Naive thymus-derived CD4-positive, alpha-beta T cell (primary cell): ENCODE measurements around the gene CCDC174. TPM values are rescaled to one million over a fixed set of nuclear protein-coding genes. Genes with fewer than 3 reads are reported as not detected.

Experiments
- ATAC-seq: fragments of 150-1000 bp; cut with Tn5 transposase; 2 replicates; pipeline ENCODE4 v1.10.0; 2021; ENCODE audit warnings: mild to moderate bottlenecking, moderate library complexity
- CTCF ChIA-PET: fragments of 350-600 bp; sonication (Branson Sonifier 250); formaldehyde crosslinking; loops from one replicate; lab custom pipeline; 2021; ENCODE audit warnings: antibody characterized with exemption; lab: Charles Lee
- POLR2A ChIA-PET: fragments of 350-600 bp; sonication (Branson Sonifier 250); formaldehyde crosslinking; loops from one replicate; lab custom pipeline; 2021; ENCODE audit warnings: antibody characterized with exemption, inconsistent platforms; lab: Charles Lee
- DNase-seq, 9 donors: peaks; one replicate each; pipeline versions ENCODE4 v3.0.0 to v3.0.0-alpha.2; 2020 to 2022; ENCODE audit warnings: mixed read lengths in 1 of 9
- H3K27ac ChIP-seq: one replicate; pipeline ENCODE4 v1.7.0; 2013; ENCODE audit warnings: mild to moderate bottlenecking, low read depth, low read length, moderate library complexity
- H3K27me3 ChIP-seq, 2 donors: one replicate each; pipeline ENCODE4 v1.7.0; 2013; ENCODE audit warnings: low read length in 2 of 2, mild to moderate bottlenecking in 2 of 2, moderate library complexity in 2 of 2; ENCODE audit not compliant: control insufficient read depth in 2 of 2, insufficient read depth in 2 of 2
- H3K36me3 ChIP-seq, 3 experiments: 1 replicate in 2 of 3; 2 replicates in 1 of 3; pipeline ENCODE4 v1.7.0; 2013; ENCODE audit warnings: low read length in 3 of 3, mild to moderate bottlenecking in 3 of 3, moderate library complexity in 1 of 3; ENCODE audit not compliant: insufficient read depth in 3 of 3, control insufficient read depth in 2 of 3
- H3K4me1 ChIP-seq, 2 donors: one replicate each; pipeline ENCODE4 v1.7.0; 2013; ENCODE audit warnings: low read length in 2 of 2, mild to moderate bottlenecking in 2 of 2, moderate library complexity in 1 of 2; ENCODE audit not compliant: control insufficient read depth in 2 of 2, insufficient read depth in 2 of 2
- H3K4me3 ChIP-seq: 2 replicates; pipeline ENCODE4 v1.7.0; 2013; ENCODE audit warnings: mild to moderate bottlenecking, low read length
- H3K9me3 ChIP-seq, 3 experiments: 1 replicate in 2 of 3; 2 replicates in 1 of 3; pipeline ENCODE4 v1.7.0; 2013; ENCODE audit warnings: low read length in 3 of 3; ENCODE audit not compliant: control insufficient read depth in 2 of 3
- H3K27ac Mint-ChIP-seq, 9 donors: one replicate each; pipeline ENCODE4 v1.8.0; 2020 to 2022; ENCODE audit warnings: mixed read lengths in 9 of 9, mild to moderate bottlenecking in 8 of 9, moderate library complexity in 5 of 9, inconsistent platforms in 2 of 9
- H3K27me3 Mint-ChIP-seq, 5 donors: one replicate each; pipeline ENCODE4 v1.8.0; 2021 to 2022; ENCODE audit warnings: mixed read lengths in 5 of 5, mild to moderate bottlenecking in 1 of 5
- H3K36me3 Mint-ChIP-seq, 5 donors: one replicate each; pipeline ENCODE4 v1.8.0; 2020 to 2022; ENCODE audit warnings: mixed read lengths in 5 of 5, mild to moderate bottlenecking in 3 of 5, inconsistent platforms in 1 of 5
- H3K4me1 Mint-ChIP-seq, 7 donors: one replicate each; pipeline ENCODE4 v1.8.0; 2020 to 2022; ENCODE audit warnings: mixed read lengths in 7 of 7, mild to moderate bottlenecking in 3 of 7, inconsistent platforms in 1 of 7
- H3K4me3 Mint-ChIP-seq, 10 donors: one replicate each; pipeline ENCODE4 v1.8.0; 2020 to 2022; ENCODE audit warnings: mild to moderate bottlenecking in 10 of 10, mixed read lengths in 10 of 10, moderate library complexity in 6 of 10, inconsistent platforms in 2 of 10
- H3K9me3 Mint-ChIP-seq, 11 donors: one replicate each; pipeline ENCODE4 v1.8.0; 2020 to 2022; ENCODE audit warnings: mixed read lengths in 11 of 11, mild to moderate bottlenecking in 4 of 11, inconsistent platforms in 1 of 11, moderate library complexity in 1 of 11
- intact Hi-C, 2 donors: fragments of 100-400 bp; cut with micrococcal nuclease; formaldehyde crosslinking; loops; one replicate each; pipeline ENCODE4 v1.15.1; 2023
- polyA plus RNA-seq, 2 donors: library from polyadenylated mRNA; unstranded; fragments of 300-500 nt; fragmentation: Illumina TruSeq; gene quantifications; one replicate each; pipeline ENCODE4 v1.2.3, GENCODE V29; 2021
- total RNA-seq, 6 experiments: library from RNA in 5 of 6; stranded (reverse) in 5 of 6; gene quantifications; 1 replicate in 5 of 6; 2 replicates in 1 of 6; pipeline ENCODE4 v1.2.3 and lab custom pipeline; 2021 to 2026

The CCDC174 gene
- total and polyA plus RNA-seq, 7 experiments from 2014 or later, result 18.3 to 59.2 (median 25.1) TPM

- peaks cover 27 to 73% (median 55%) of the 10 kb centered on the region in 3 experiments for H3K36me3 ChIP-seq
- Mint-ChIP-seq H3K9me3 (no peaks in the 10 kb centered on the region), H3K36me3 (peaks cover 26 to 51% (median 29%) of the 10 kb centered on the region in 5 donors), H3K27ac (peak overlapping the region in 5 of 9 donors; percentile 35 to 65 (median 51)), H3K4me3 (peak overlapping the region in 5 of 10 donors; percentile 2 to 42 (median 21)), H3K27me3 (no peaks in the 10 kb centered on the region), H3K4me1 (peaks cover 22 to 61% (median 43%) of the 10 kb centered on the region in 7 donors)
- no peaks in the 10 kb centered on the region for H3K9me3 ChIP-seq
- POLR2A ChIA-PET, result no interaction called here
- intact Hi-C loops, result loop anchor here in 1 of 2 donors (10.0 kb wide), 1 partner anchor 1993 kb away; the partner anchor contains the start of gene RAF1
- ATAC-seq (no peak), DNase-seq (no peak)
- H3K4me1 ChIP-seq, result peaks cover 17 to 21% of the 10 kb centered on the region in 2 donors
- CTCF ChIA-PET, result interaction anchor here (0.6 kb wide), 1 partner anchor 320 kb away, joined by 3 read pairs; no protein-coding TSS in a partner anchor
- H3K4me3 ChIP-seq, result no peak overlapping the region
- no peak overlapping the region for H3K27ac ChIP-seq
- H3K27me3 ChIP-seq, result no peaks in the 10 kb centered on the region
Measured at GRCh38 chr3:14657579-14657978, 6.0 kb downstream of the CCDC174 start.

GRCh38 chr3:14658978-14659377 is 7.4 kb downstream of the CCDC174 start:
- Histone ChIP-seq H3K36me3 (peaks cover 37 to 87% (median 69%) of the 10 kb centered on the region in 3 experiments), H3K4me1 (peaks cover 5 to 8% of the 10 kb centered on the region in 2 donors), H3K9me3 (no peaks in the 10 kb centered on the region), H3K27me3 (no peaks in the 10 kb centered on the region), H3K27ac (no peak overlapping the region), H3K4me3 (no peak overlapping the region)
- no peaks in the 10 kb centered on the region for H3K27me3 Mint-ChIP-seq
- intact Hi-C loops, result loop anchor here in 1 of 2 donors (10.0 kb wide), 1 partner anchor 1994 kb away; the partner anchor contains the start of gene RAF1
- POLR2A ChIA-PET, result no interaction called here
- H3K36me3 Mint-ChIP-seq, result peaks cover 28 to 60% (median 36%) of the 10 kb centered on the region in 5 donors
- ATAC-seq (no peak), DNase-seq (no peak)
- no peaks in the 10 kb centered on the region for H3K9me3 Mint-ChIP-seq
- peaks cover 11 to 53% (median 29%) of the 10 kb centered on the region in 7 donors for H3K4me1 Mint-ChIP-seq
- H3K27ac Mint-ChIP-seq, result peak overlapping the region in 2 of 9 donors; percentile 12 to 42
- H3K4me3 Mint-ChIP-seq, result no peak overlapping the region
- CTCF ChIA-PET, result no interaction called here

DNA sequence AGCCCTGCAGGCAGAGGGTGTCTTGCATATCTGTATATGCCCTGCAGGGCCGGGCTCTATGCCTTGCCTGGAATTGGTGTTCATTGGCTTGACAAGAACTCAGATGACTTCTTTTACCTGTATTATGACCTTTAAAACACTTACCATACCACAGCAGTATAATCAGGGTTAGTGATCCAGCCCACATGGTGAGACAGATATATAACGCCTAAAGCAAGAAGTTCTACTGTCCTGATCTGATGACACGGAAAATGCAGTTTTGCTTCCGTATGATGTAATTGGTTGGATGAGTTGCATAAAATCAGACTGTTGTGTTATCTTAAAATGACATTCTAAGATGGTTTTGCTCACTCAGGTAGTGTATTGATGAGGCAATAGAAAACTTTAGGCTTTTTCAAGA is 9.4 kb downstream of the CCDC174 start:
- Histone ChIP-seq H3K27me3 (no peaks in the 10 kb centered on the region), H3K27ac (no peak overlapping the region), H3K4me1 (peaks cover 0 to 4% of the 10 kb centered on the region in 2 donors), H3K36me3 (peaks cover 49 to 99% (median 75%) of the 10 kb centered on the region in 3 experiments), H3K9me3 (no peaks in the 10 kb centered on the region), H3K4me3 (no peak overlapping the region)
- ChIA-PET POLR2A (interaction anchor here (2.5 kb wide), 1 partner anchor 9 kb away, joined by 12 read pairs; the partner anchor contains the start of gene CCDC174), CTCF (no interaction called here)
- Mint-ChIP-seq H3K36me3 (peaks cover 35 to 63% (median 45%) of the 10 kb centered on the region in 5 donors), H3K27me3 (no peaks in the 10 kb centered on the region), H3K27ac (peak overlapping the region in 1 of 9 donors; percentile 32), H3K9me3 (no peaks in the 10 kb centered on the region), H3K4me3 (no peak overlapping the region), H3K4me1 (peaks cover 5 to 33% (median 17%) of the 10 kb centered on the region in 7 donors)
- DNase-seq, result no peak
- ATAC-seq, result no peak
- intact Hi-C loops, result no loop called here

DNA sequence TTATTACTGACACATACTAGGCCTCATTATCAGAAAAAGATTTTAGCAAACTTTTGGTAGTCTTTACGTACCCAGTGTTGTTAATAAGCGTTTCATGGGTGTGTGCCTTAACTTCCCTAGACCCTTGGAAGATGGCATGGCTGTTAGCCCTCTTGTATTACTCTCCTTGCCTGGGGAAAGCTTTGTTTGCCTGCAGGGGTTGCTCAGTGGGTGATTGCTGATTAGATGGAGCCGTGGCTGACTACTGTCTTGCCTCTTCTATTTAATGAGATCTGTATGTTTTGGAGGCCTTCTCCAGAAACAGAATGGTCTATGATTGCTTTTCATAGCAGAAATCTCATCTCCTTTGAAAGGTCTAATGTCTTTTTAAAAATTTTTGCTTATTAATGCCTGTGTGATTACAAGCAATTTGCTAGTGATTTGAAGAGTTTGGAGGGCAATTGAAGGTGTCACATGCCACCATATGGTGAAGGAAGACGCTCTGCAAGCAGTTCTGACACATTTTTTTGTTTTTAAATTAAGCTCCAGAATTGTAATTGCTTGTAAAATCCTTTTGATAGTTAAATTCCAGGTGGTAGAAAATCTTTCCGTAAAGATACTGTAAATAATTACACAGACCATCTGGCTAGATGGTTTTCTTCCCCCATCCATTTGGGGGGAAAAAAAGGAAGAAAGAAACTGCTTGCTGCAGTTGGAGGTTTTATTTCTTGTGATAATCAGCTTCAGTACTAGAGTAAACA is 12.0 kb downstream of the CCDC174 start:
- Histone ChIP-seq H3K4me3 (no peak overlapping the region), H3K4me1 (no peaks in the 10 kb centered on the region), H3K27ac (no peak overlapping the region), H3K27me3 (no peaks in the 10 kb centered on the region), H3K9me3 (no peaks in the 10 kb centered on the region), H3K36me3 (peaks cover 44 to 98% (median 74%) of the 10 kb centered on the region in 3 experiments)
- Mint-ChIP-seq H3K4me1 (peaks cover 0 to 12% (median 5%) of the 10 kb centered on the region in 7 donors), H3K27ac (peak overlapping the region in 2 of 9 donors; percentile 43 to 48), H3K27me3 (no peaks in the 10 kb centered on the region), H3K4me3 (no peak overlapping the region), H3K36me3 (peaks cover 26 to 65% (median 37%) of the 10 kb centered on the region in 5 donors), H3K9me3 (no peaks in the 10 kb centered on the region)
- no peak for DNase-seq
- intact Hi-C loops, result no loop called here
- POLR2A ChIA-PET, result interaction anchor here (0.7 to 1.6 kb wide), 3 partner anchors 8 to 32 kb away, joined by 3 to 10 read pairs (median 4); partner anchors contain the start of gene CCDC174
- no peak for ATAC-seq
- CTCF ChIA-PET, result interaction anchor here (0.6 kb wide), 1 partner anchor 10 kb away, joined by 3 read pairs; no protein-coding TSS in a partner anchor

- ChIA-PET CTCF (interaction anchor here (0.6 kb wide), 1 partner anchor 9 kb away, joined by 3 read pairs; no protein-coding TSS in a partner anchor), POLR2A (interaction anchor here (0.7 to 1.0 kb wide), 2 partner anchors 9 to 33 kb away, joined by 3 to 4 read pairs; no protein-coding TSS in a partner anchor)
- Mint-ChIP-seq H3K27me3 (no peaks in the 10 kb centered on the region), H3K9me3 (no peaks in the 10 kb centered on the region), H3K27ac (peak overlapping the region in 1 of 9 donors; percentile 70), H3K4me3 (no peak overlapping the region), H3K36me3 (peaks cover 26 to 59% (median 37%) of the 10 kb centered on the region in 5 donors), H3K4me1 (peaks cover 0 to 12% (median 4%) of the 10 kb centered on the region in 7 donors)
- ATAC-seq, result no peak
- H3K27me3 ChIP-seq, result no peaks in the 10 kb centered on the region
- DNase-seq, result no peak
- intact Hi-C loops, result no loop called here
- no peak overlapping the region for H3K27ac ChIP-seq
- H3K9me3 ChIP-seq, result no peaks in the 10 kb centered on the region
- H3K4me3 ChIP-seq, result no peak overlapping the region
- peaks cover 49 to 98% (median 74%) of the 10 kb centered on the region in 3 experiments for H3K36me3 ChIP-seq
- H3K4me1 ChIP-seq, result no peaks in the 10 kb centered on the region
Measured at GRCh38 chr3:14664170-14664569, 12.6 kb downstream of the CCDC174 start.

DNA sequence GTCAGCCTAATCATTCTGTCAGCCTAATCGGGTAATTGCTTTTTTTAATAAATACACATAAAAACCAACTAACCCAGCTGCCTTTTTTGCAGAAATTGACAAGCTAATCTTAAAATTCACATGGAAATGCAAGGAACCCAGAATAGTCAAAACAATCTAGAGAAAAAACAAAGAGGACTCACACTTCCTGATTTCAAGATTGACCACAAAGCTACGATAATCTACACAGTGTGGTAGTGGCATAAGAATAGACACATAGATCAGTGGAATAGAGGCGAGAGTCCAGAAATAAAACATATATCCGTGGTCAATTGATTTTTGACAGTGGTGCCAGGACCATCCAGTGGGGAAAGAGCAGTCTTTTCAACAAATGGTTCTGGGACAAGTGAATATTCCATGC is 21.0 kb downstream of the CCDC174 start:
- H3K4me1 Mint-ChIP-seq, result no peaks in the 10 kb centered on the region
- no peak for DNase-seq
- CTCF ChIA-PET, result interaction anchor here (0.7 to 2.8 kb wide), 2 partner anchors 31 to 248 kb away, joined by 3 to 20 read pairs; no protein-coding TSS in a partner anchor
- no peaks in the 10 kb centered on the region for H3K27me3 Mint-ChIP-seq
- H3K9me3 Mint-ChIP-seq, result no peaks in the 10 kb centered on the region
- Histone ChIP-seq H3K9me3 (no peaks in the 10 kb centered on the region), H3K4me1 (no peaks in the 10 kb centered on the region), H3K4me3 (no peak overlapping the region), H3K27me3 (no peaks in the 10 kb centered on the region), H3K27ac (no peak overlapping the region), H3K36me3 (peaks cover 32 to 58% (median 34%) of the 10 kb centered on the region in 3 experiments)
- intact Hi-C loops, result loop anchor here (2.0 to 10.0 kb wide), 2 partner anchors 112 to 118 kb away; no protein-coding TSS in a partner anchor
- H3K36me3 Mint-ChIP-seq, result peaks cover 3 to 34% (median 8%) of the 10 kb centered on the region in 5 donors
- POLR2A ChIA-PET, result no interaction called here
- ATAC-seq, result no peak
- no peak overlapping the region for H3K4me3 Mint-ChIP-seq
- H3K27ac Mint-ChIP-seq, result peak overlapping the region in 3 of 9 donors; percentile 22 to 41 (median 34)
